Hippocampal formation (tissue), 2 donors: ENCODE results near the gene ZNF143.
A peak's percentile ranks its signal among the peaks of the same experiment; 100 is the strongest.
"Not testable (repeated sequence)": the region's sequence is repeated elsewhere in the genome, so short reads cannot be mapped to it uniquely, and the experiment has no call there.

ENCODE experiments used
- DNase-seq, 2 donors: peaks; one replicate each; lab custom pipeline; 2025; lab: John Stamatoyannopoulos, UW

The ZNF143 gene

DNA sequence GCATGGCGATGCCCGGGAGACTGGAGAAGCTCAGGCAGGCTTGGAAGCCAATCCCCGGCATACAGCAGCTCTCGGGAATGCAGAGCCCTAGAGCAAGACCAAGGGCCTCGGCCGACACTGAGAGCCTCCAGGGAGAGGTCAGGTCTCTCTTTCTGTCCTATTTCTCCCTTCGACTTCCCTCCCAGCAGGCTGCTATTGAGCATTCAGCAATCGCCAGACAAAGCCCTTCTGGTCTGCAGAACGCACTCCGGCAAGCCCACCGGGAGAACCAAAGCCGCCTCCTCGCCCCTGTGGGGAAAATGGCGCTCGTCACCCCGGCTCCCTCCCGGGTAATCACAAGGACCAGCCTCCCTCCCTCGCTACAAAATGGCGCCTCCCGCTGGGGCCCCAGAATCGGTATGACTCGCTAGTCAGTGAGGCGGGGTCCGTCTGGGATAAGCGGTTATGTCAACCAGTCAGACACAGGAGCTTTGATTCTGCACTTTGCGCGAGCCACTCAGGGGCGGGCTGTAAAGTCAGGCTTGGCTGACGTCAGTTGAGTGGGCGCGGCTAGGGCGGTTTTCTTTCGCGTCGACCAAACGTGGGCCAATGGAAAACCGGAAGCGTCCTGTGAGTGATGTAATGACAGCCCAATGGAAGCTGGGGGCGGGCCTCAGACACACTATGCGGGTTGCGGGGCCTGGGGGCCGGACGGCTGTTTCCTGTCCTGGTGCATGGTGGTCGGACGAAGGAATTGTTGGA, at the start of gene ZNF143:
Gene ZNF143, plus strand, starts transcription at position 691 of the 741 bp plus-strand sequence. CDS start 10,297 bp downstream, outside the sequence.
- peak; percentile 100 for DNase-seq

DNA sequence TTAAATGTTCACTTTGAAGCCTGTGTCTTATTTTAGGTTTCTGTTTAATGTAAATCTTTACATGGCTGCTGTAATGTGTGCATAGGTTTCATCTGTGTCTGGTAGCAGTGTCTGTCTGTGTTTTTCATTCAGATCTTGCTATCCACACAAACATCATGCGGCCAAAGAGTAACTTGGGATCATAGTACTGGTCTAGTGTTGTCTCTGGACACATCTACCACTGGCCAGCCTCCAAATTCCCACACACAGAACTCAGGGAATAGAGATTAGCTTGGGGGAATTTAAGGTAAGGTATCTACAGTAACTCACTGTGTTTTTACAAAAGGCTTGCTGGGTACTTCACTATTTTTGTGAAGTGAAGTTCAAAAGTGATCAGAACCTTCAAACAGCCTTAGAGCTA, 32.1 kb upstream of the ZNF143 start:
- no peak for DNase-seq

DNA sequence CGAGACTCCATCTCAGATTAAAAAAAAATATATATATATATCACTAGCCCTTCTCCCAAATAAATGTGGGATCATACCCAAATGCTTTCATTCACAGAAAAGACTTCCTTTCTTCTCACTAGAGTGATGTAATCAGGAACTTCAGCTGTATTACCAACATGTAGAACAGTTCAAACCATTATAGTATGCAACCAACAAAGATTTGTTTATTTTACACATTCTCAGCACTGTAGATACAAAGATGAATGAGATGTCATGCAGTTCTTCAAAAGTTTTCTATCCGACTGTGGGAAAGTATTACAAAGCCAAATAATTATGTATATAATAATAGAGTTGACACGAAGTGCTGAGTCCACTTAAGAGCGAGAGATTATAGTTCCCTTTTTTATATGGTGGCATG, 22.2 kb upstream of the ZNF143 start:
- DNase-seq: no peak

DNA sequence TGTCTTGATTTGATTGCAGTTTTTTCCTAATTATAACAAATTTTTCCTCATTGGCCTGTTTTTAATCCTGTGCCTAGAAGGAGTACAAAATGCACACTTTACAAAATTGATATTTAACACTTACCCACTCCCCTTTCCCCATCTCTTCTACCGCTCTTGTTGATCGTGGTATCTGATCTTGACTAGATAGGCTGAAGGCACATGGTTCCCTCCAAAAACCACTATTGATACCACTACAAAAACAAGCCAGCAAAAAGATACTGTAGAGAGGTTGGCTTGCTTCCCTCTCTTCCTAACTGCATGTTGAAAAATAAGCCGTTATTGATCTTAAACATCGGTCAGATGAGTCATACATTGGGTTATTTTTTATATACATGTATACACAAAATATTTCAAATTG, 14.6 kb upstream of the ZNF143 start:
- DNase-seq: no peak

DNA sequence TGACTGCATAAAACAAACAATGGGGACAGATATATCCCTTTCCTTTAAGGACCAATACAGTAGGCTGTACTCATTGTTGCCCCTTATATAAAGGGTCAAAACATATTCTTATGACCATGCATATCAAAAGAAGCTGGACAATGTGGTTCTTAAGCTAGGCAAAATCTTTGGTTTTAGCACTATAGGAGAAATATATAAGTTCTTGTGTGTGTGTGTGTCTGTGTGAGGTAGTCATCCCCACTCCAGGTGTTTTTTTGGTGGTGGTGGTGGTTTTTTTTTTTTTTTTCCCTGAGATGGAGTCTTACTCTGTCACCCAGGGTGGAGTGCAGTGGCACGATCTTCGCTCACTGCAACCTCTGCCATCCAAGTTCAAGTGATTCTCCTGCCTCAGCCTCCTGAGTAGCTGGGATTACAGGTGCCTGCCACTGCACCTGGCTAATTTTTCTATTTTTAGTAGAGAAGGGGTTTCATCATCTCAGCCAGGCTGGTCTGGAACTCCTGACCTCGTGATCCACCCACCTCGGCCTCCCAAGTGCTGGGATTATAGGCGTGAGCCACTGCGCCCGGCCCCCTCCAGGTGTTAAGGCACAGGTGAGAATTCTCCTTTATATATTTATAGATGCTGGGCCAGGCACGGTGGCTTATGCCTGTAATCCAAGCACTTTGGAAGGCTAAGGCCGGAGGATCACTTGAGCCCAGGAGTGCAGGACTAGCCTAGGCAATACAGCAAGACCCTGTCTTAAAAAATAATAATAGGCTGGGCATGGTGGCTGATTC, 12.0 kb upstream of the ZNF143 start:
- no peak for DNase-seq

DNA sequence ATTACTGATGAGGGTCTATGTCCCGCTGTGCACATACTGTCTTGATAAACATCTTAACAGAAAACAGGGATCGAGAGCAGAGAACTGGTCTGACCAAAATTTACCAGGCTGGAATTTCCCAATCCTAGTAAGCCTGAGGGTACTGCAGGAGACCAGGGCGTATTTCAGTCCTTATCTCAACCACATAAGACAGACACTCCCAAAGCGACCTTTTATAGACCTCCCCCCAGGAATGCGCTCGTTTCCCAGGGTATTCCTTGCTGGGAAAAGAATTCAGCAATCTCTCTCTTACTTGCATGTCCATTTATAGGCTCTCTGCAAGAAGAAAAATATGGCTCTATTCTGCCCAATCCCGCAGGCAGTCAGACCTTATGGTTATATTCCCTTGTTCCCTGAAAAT, 8.8 kb upstream of the ZNF143 start:
- not testable (repeated sequence) for DNase-seq

DNA sequence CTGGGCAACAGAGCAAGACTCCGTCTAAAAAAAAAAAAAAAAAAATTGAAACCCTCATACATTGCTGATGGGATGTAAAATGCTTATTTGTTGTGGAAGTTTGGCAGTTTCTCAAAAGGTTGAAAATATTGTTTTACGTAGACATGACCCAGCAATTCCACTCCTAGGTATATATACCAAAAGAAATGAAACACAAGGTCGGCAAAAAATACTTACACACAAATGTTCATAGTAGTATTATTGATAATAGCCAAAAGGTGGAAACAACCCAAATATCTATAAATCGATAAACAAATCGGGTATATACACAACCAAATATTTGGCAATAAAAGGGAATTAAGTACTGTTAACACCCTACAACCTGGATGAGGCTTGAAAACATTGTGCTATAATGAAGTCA, 5.1 kb upstream of the ZNF143 start:
- no peak for DNase-seq

DNA sequence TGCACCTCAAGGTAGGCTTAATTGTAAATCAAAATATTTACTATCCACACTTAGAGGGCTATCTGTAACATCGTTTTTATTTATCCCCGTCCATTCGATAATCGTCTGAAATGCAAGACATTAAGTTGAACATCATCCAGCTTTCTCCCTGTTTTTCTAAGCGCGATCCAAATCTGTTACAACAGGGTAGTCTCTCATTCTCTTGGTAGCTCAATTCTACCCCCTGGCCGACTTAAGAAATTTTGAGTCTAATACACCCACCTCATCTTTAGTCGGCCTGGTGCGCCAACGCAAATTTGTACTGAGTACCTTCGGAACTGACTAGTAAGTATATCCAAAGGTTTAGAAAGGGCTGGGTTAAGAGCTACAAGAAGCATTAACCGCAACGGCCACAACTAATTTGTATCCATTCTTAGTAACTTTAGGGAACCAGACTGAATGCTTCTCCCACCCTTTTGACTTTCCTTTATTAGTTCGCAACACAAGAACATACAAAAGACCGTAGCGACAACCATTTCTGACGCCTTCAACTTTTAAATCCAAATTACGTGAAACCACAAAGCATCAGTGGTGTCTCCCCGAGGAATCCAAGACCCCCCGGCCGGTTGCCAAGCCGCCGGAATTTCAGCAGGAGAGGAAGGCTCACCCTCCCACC, 1.0 kb upstream of the ZNF143 start:
- peak in 1 of 2 donors; percentile 49 for DNase-seq

DNA sequence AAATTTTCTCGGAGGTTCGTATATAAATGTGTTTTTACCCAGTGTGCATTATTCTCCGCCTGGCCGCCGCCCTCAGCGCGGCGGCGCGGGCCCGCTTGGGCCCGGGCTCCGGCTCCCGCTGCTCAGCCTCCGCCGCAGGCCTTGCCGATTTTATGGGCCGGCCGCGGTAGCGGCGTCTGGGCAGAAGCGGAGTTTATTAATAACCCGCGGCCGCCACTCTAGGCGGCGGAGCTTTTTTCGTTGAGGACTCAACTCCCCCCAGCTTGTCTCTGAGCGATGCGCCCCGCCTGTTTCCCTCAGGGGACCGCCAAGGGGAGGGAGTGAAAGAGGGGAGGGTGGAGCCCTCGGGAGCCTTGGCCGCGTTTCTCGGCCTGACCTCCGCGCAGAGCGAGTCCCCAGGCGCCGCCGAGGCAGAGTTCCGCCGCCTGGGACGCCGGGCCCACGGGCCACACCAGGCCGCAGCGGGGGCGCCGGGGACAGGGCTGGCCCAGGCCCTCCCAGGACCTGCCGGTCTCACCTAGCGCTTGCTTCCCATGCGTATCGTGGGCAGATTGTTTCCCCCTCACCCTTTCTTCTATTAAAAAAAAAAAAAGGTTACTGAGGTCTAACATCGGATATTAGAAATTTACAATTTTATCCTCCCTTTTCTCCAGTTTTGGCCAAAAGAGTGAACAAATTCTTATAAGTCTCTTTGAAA, 399 bp downstream of the ZNF143 start:
- peak; percentile 86 to 91 for DNase-seq

DNA sequence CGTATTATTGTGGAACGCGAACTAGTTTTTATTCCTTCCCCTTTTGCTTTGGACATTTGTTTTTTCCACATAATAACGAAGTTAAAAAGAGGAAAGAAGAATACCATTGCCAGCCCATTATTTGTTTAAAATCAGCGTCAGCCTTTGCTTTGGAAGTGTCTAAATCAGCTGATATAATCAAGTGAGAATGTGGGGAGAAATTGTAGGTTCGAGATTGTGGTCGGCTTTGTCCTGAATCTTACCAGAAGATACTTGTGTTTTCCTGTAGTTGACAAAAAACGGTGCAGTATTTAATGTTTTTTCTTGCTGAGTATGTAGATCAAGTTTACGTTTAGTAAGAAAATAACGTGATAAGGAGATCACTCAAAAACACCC, 935 bp downstream of the ZNF143 start:
- no peak for DNase-seq

DNA sequence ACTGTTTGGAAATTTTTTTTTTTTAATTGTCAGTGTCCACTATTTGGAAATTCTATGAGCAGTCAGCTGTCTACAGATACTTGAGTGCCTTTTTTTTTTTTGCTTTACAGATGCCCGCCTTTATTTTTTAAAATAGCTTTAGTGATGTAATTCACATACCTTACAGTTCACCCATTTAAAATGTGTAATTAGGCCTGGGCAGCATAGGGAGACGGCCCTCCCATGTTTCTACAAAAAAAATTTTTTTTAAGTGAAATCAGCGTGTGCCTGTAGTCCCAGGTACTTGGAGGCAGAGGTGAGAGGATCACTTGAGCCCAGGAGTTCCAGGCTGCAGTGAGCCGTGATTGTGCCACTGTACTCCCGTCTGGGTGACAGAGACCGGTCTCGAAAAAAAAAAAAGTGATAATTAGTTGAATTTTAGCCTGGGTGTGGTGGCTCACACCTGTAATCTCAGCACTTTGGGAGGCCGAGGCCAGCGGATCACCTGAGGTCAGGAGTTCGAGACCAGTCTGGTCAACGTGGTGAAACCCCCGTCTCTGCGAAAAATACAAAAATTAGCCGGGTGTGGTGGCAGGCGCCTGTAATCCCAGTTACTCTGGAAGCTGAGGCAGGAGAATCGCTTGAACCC, 1.5 kb downstream of the ZNF143 start:
- no peak for DNase-seq

DNA sequence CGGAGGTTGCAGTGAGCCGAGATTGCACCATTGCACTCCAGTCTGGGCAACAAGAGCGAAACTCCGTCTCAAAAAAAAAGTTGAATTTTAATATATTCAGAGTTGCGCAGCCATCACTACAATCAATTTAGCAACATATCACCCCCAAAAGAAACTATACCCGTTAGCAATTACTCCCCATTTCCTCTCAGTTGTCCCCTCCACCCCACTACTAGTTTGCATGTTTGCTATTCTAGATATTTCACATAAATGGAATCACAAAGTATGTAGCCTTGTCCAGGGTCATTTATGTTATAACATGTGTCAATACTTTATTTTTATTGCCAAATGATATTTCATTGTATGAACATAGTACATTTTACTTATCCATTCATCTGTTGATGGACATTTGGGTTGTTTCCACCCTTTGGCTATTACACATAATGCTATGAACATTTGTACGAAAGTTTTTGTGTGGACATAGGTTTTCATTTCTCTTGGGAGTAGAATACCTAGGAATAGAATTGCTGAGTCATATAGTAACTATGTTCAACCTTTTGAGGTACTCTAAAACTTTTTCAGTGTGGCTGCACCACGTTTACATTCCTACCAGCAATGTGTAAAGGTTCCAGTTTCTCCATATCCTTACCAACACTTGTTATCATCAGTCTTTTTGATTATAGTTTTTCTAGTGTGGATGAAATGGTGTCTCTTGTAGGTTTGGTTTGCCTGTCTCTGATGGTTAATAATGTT, 2.2 kb downstream of the ZNF143 start:
- DNase-seq: no peak

DNA sequence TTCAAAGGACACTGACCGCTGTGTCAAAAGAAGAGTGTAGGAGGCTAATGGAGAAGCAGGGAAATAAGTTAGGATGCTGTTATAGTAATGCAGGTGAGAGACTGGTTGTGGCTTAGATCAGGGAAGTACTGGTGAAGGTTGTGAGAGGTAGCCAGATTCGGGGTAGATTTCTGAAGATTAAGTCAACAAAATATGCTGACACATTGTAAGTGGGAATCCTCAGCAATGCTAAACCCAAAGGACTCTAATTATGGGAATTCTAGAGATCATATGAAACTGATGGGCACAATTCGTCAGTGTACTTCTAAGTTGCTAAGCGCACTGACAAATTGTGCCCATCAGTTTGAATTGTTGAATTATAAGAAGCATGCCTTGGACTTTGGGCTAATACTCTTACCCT, 10.0 kb downstream of the ZNF143 start:
- DNase-seq: no peak

DNA sequence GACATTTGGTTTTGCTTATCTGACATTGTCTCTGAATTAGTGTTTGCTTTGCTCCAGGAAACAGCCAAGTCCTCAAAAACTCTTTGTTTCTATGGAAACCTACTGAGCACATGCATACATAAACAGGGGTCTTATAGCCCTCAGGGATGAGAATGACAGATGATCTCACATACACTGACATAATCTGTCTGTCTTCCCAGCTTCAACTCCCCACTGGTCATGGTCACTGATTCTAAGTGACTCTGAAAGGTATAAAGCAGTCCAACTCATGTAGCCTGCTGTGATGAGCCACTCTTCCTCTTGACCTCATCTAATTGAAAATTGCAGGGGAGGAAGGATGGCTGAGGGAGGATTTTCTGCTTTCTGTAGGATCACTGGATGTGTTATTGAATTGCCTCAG, 12.6 kb downstream of the ZNF143 start:
- DNase-seq: no peak

DNA sequence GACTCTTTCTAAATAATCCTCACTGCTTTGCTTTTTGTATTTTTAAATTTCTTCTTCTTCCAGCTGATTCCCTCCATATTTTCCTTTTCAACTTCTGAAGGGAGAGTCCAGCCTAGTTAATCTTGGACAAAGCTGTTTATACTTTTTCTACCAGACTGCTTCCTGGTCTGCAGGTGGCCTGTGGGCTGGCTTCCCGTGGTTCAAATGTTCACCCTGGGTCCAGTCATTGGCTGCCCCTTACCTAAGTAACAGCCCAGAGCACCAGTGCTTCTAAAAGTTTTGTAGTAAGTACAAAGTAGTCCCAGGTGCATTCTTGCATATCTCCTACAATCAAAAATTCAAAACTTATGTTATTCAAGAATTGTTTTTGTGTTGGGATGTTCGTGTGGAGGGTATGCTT, 19.1 kb downstream of the ZNF143 start:
- no peak for DNase-seq

DNA sequence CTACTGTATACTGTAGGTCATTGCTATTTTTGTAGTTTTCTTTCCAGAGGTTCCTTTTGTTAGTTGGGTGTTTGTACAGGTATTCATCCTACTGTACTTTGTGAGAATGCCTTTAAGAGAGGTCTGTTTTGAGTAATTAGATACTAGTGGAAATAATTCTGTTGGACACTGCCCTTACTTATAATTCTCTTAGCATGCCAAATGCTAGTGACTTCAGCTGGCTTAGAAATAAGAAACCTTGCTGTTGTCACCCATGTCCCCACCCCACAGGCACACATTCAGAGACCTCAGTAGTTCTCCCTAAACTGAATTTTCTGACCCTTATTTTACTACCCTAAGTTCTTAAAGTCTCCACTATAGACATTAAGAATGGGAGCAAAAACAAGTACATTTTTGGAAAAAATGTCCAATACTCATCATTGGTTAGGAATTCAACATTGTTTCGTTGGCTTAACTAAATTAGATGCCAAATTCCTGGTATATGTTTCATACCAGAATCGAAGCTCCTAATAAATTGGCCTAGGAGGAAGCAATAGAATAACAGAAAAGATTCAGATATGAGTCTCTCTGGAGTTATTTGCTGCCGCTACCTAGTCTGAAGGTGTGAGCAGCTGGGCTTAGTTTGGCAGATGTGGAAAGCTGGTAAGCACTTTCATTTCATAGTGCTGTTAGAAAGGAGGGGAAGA, 28.4 kb downstream of the ZNF143 start:
- DNase-seq: no peak

DNA sequence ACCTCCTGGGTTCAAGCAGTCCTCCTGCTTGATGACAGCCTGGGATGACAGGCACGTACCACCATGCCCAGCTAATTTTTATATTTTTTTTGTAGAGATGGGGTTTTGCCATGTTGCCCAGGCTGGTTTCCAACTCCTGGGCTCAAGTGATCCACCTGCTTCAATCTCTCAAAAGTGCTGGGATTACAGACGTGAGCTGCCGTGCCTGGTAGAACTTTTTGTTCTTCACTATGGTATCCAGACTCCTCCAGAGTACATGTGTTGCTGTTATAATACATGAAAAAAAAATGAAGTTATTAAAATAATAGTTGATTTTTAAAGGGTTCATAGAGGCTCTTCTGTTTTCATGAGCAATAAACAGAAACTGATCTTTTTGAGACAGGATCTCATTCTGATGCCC, 29.6 kb downstream of the ZNF143 start:
- no peak for DNase-seq

DNA sequence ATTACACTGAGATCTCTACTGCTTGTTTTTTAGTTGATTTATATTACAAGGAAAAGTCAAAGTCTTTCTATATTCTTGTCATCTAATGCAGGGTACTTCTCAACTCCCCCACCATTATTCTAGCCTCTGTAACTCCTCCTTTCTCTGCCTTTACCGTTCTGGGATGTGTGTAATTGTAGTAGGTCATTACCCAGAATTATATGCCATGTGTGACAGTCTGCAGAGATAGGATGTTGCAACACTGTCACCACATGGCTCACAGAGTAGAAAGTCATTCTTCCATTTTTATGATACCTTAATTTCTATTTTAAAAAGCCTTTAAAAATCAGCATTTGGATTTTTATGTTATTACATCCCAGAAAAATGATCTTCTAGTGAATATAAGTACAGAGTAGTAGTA, 32.7 kb downstream of the ZNF143 start:
- no peak for DNase-seq

DNA sequence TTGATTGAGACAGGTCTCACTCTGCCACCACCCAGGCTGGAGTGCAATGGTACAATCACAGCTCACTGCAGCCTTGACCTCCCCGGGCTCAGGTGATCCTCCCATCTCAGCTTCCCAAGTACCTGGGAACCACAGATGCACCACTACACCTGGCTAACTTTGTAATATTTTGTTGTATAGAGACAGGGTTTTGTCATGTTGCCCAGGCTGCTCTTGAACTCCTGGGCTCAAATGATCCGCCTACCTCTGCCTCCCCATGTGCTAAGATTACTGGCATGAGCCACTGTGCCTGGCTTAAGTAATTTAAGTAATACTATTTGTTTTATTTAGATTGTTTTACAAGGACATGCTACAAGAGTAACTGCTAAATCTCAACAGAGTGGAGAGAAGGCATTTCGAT, 33.5 kb downstream of the ZNF143 start:
- DNase-seq: no peak

DNA sequence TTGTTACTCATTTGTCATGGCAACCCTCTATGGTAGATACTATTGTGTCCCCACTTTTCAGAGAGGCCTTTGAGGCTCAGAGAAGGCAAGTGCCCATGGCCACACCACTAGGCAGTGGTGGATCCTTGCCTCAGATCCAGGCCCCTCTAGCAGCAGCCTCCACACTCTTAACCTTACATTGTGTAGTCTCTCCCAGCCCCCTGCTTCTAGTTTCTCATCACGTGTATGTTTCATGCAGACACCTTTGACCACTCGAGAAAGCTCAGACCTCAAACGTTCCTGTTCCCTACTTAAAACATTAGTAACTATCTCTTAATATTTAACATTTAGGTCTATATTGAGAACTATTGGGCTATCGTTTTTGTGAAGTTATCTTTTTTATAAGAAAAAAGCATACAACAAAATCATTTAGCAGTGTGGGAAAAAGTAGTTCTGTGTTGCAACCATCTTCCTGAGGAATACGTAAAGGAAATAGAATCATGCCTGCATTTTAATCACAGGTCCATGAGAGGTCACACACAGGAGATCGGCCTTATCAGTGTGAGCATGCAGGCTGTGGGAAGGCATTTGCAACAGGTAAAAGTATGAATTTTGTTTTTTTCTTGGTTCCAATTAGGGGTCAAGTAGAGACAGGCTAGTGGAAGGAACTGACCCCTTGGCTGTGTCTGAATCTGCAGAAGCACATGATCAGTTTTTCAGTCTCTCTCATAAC, 35.1 kb downstream of the ZNF143 start:
- no peak for DNase-seq
